Fibroblast of mammary gland (primary cell): ENCODE data around the gene SLC51B.
"Not testable (repeated sequence)": the region's sequence is repeated elsewhere in the genome, so short reads cannot be mapped to it uniquely, and the experiment has no call there.

Experiments
- DNase-seq: peaks from one replicate; pipeline ENCODE4 v3.0.0-alpha.2; 2010; ENCODE audit warnings: low read depth
- H3K4me3 ChIP-seq: 2 replicates; pipeline ENCODE4 v1.5.1; 2011; ENCODE audit warnings: low read depth, mild to moderate bottlenecking, low read length, moderate library complexity; ENCODE audit not compliant: control insufficient read depth
- CTCF ChIP-seq: conservative IDR thresholded peaks from 2 replicates; pipeline ENCODE4 v1.5.1; 2011; ENCODE audit warnings: low read depth, low read length, inconsistent platforms; ENCODE audit not compliant: control insufficient read depth, insufficient read depth

SLC51B gene

GRCh38 chr15:65094294-65094995, 49.3 kb downstream of the SLC51B start:
- DNase-seq, result no peak
- no peak overlapping the region for H3K4me3 ChIP-seq
- no peak for TF ChIP-seq CTCF

- no peak for DNase-seq
- H3K4me3 ChIP-seq, result no peak overlapping the region
- no peak for TF ChIP-seq CTCF
Observed at GRCh38 chr15:65095011-65095746, 50.0 kb downstream of the SLC51B start.

GRCh38 chr15:65095747-65096104, 50.5 kb downstream of the SLC51B start:
- no peak for DNase-seq
- no peak overlapping the region for H3K4me3 ChIP-seq
- no peak for TF ChIP-seq CTCF

GRCh38 chr15:65096481-65097385, 51.5 kb downstream of the SLC51B start:
- no peak for TF ChIP-seq CTCF
- H3K4me3 ChIP-seq, result no peak overlapping the region
- no peak for DNase-seq

- no peak for TF ChIP-seq CTCF
- no peak overlapping the region for H3K4me3 ChIP-seq
- no peak for DNase-seq
Observed at GRCh38 chr15:65097651-65098263, 52.6 kb downstream of the SLC51B start.

GRCh38 chr15:65099336-65099735, 54.1 kb downstream of the SLC51B start:
- no peak overlapping the region for H3K4me3 ChIP-seq
- DNase-seq, result no peak
- TF ChIP-seq CTCF, result no peak

GRCh38 chr15:65099801-65100200, 54.6 kb downstream of the SLC51B start:
- H3K4me3 ChIP-seq, DNase-seq: not testable (repeated sequence)
